ENCODE measurements around the gene TMEM50A.
"Not testable (repeated sequence)": the region's sequence is repeated elsewhere in the genome, so short reads cannot be mapped to it uniquely, and the experiment has no call there.

TMEM50A gene

GRCh38 chr1:25338188-25338981 lies at the start of gene TMEM50A:
TMEM50A (plus strand) TSS chr1:25338334; CDS start chr1:25340487, 2,153 bp downstream.
- DNase-seq = peak; percentile 45

GRCh38 chr1:25288573-25289101 lies 49.5 kb upstream of the TMEM50A start:
- not testable (repeated sequence) for DNase-seq

- DNase-seq = not testable (repeated sequence)
Measured at GRCh38 chr1:25290043-25290442, 48.1 kb upstream of the TMEM50A start.

- DNase-seq = not testable (repeated sequence)
Measured at GRCh38 chr1:25293426-25293825, 44.7 kb upstream of the TMEM50A start.

- DNase-seq = not testable (repeated sequence)
Measured at GRCh38 chr1:25294889-25295826, 43.0 kb upstream of the TMEM50A start.

- DNase-seq = not testable (repeated sequence)
Measured at GRCh38 chr1:25296501-25296900, 41.6 kb upstream of the TMEM50A start.

- not testable (repeated sequence) for DNase-seq
Measured at GRCh38 chr1:25300729-25301128, 37.4 kb upstream of the TMEM50A start.

GRCh38 chr1:25302330-25302729 lies 35.8 kb upstream of the TMEM50A start:
- not testable (repeated sequence) for DNase-seq

GRCh38 chr1:25304936-25305335 lies 33.2 kb upstream of the TMEM50A start:
- not testable (repeated sequence) for DNase-seq

- DNase-seq = not testable (repeated sequence)
Measured at GRCh38 chr1:25308168-25308567, 30.0 kb upstream of the TMEM50A start.

GRCh38 chr1:25309085-25309484 lies 29.0 kb upstream of the TMEM50A start:
- DNase-seq = not testable (repeated sequence)

- DNase-seq = not testable (repeated sequence)
Measured at GRCh38 chr1:25309486-25309885, 28.6 kb upstream of the TMEM50A start.

- not testable (repeated sequence) for DNase-seq
Measured at GRCh38 chr1:25312806-25313470, 25.2 kb upstream of the TMEM50A start.

- not testable (repeated sequence) for DNase-seq
Measured at GRCh38 chr1:25320314-25320938, 17.7 kb upstream of the TMEM50A start.

GRCh38 chr1:25322127-25322526 lies 16.0 kb upstream of the TMEM50A start:
- not testable (repeated sequence) for DNase-seq

- DNase-seq = not testable (repeated sequence)
Measured at GRCh38 chr1:25324407-25324806, 13.7 kb upstream of the TMEM50A start.

GRCh38 chr1:25327864-25328790 lies 10.0 kb upstream of the TMEM50A start:
- DNase-seq = not testable (repeated sequence)

- DNase-seq = not testable (repeated sequence)
Measured at GRCh38 chr1:25328791-25329185, 9.3 kb upstream of the TMEM50A start.

- DNase-seq = not testable (repeated sequence)
Measured at GRCh38 chr1:25329336-25329735, 8.8 kb upstream of the TMEM50A start.

GRCh38 chr1:25329950-25330349 lies 8.2 kb upstream of the TMEM50A start:
- DNase-seq = not testable (repeated sequence)

- DNase-seq = not testable (repeated sequence)
Measured at GRCh38 chr1:25336922-25337354, 1.2 kb upstream of the TMEM50A start.

All from NCI-H524 treated with DMSO at 0.1 percent for 48 hours (cell line).